Stomach (tissue), 9 donors: ENCODE measurements around the gene LRRC70. TPM values are rescaled to one million over a fixed set of nuclear protein-coding genes. Genes with fewer than 3 reads are reported as not detected.

ENCODE experiments used
- DNase-seq, 2 donors: peaks; one replicate each; pipeline versions ENCODE4 v3.0.0 to v3.0.0-alpha.2; 2013 to 2019
- H3K27ac ChIP-seq, 5 donors: fragments of 200-600 bp in 4 of 5; sonication (generic) in 4 of 5; one replicate each; pipeline ENCODE4 v1.5.1; 2013 to 2019; ENCODE audit warnings: mild to moderate bottlenecking in 1 of 5, moderate library complexity in 1 of 5
- H3K27me3 ChIP-seq, 3 donors: fragments of 200-600 bp; sonication (generic); one replicate each; pipeline ENCODE4 v1.5.1; 2017 to 2019; ENCODE audit warnings: mixed run types in 1 of 3
- H3K36me3 ChIP-seq, 4 donors: fragments of 200-600 bp; sonication (generic); 1 replicate in 3 of 4; 2 replicates in 1 of 4; pipeline ENCODE4 v1.5.1; 2016 to 2019
- H3K4me1 ChIP-seq, 4 donors: fragments of 200-600 bp; sonication (generic); one replicate each; pipeline ENCODE4 v1.5.1; 2016 to 2019
- H3K4me3 ChIP-seq, 4 donors: fragments of 200-600 bp; sonication (generic) in 3 of 4; one replicate each; pipeline ENCODE4 v1.5.1; 2016 to 2019; ENCODE audit warnings: mild to moderate bottlenecking in 1 of 4
- H3K9me3 ChIP-seq, 4 donors: fragments of 200-600 bp; sonication (generic); one replicate each; pipeline ENCODE4 v1.5.1; 2016 to 2019
- EP300 ChIP-seq: sonication (generic); formaldehyde crosslinking; IDR thresholded peaks from one replicate; pipeline ENCODE4 v1.6.1; 2017; ENCODE audit warnings: antibody characterized with exemption
- POLR2A ChIP-seq, 4 donors: fragments of 450-650 bp; IDR thresholded peaks; one replicate each; pipeline ENCODE4 v1.6.1; 2016; ENCODE audit warnings: antibody characterized with exemption in 4 of 4, control low read depth in 2 of 4, mild to moderate bottlenecking in 1 of 4, moderate library complexity in 1 of 4
- POLR2AphosphoS5 ChIP-seq, 3 donors: sonication (generic); formaldehyde crosslinking; IDR thresholded peaks; one replicate each; pipeline ENCODE4 v1.6.1; 2016; ENCODE audit warnings: antibody characterized with exemption in 3 of 3
- WGBS, 5 donors: extraction: QIAGEN DNeasy Blood & Tissue Kit in 3 of 5; methylation state at CpG; one replicate each; pipeline versions ENCODE4 v1.1.5 to v1.1.7; 2013 to 2018; 5-methylcytosine and 5-hydroxymethylcytosine counted together
- intact Hi-C: fragments of 100-400 bp; cut with DNase I; formaldehyde crosslinking; loops from one replicate; pipeline ENCODE4 v1.15.1; 2023; ENCODE audit warnings: low total_unique reads
- polyA plus RNA-seq, 3 donors: library from polyadenylated mRNA; stranded (reverse); fragments of 200-250 nt; gene quantifications; one replicate each; pipeline ENCODE4 v1.2.3, GENCODE V29; 2013
- total RNA-seq, 5 donors: library from RNA; depleted of rRNA; stranded (reverse); fragments of >200 nt; gene quantifications; one replicate each; pipeline versions ENCODE4 v1.1.0 to v1.2.3, GENCODE V29; 2014 to 2016
- TF ChIP-seq, protein P1 (sequence below), 7 experiments: fragments of 450-650 bp in 4 of 7; fragments of 200-600 bp in 3 of 7; sonication (generic) in 3 of 7; IDR thresholded peaks; one replicate each; pipeline ENCODE4 v1.5.1; 2016 to 2019; ENCODE audit warnings: antibody characterized with exemption in 7 of 7, control low read depth in 2 of 7, mild to moderate bottlenecking in 1 of 7
- donor health status: healthy with polysubstance abuse.
- donor health status: Bipolar disorder and iron deficiency.
- donor health status: healthy.

The LRRC70 gene
- total and polyA plus RNA-seq, 8 donors, result 0.68 to 22.8 (median 5.3) TPM; not detected in 2

DNA sequence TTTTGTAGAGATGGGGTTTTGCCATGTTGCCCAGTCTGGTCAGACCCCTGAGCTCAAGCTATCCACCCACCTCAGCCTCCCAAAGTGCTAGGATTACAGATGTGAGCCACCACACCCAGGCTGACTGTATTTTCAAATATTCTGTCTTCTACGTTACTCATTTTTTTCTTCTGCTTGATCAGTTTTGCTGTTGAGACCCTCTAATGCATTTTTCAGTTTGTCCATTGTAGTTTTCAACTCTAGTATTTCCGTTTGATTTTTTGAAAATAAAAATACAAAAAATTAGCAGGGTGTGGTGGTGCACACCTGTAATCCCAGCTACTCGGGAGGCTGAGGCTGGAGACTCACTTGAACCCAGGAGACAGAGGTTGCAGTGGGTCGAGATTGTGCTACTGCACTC lies 10.5 kb upstream of the LRRC70 start:
- H3K4me3 ChIP-seq, result no peak overlapping the region
- 93 to 98% (median 98%) methylated on average over 4 of the region's 4 CpGs for WGBS, 5 donors
- no peak for TF ChIP-seq POLR2A (IDR thresholded peaks at IDR 0.05)
- TF ChIP-seq EP300, result no peak
- no peak for TF ChIP-seq POLR2AphosphoS5 (IDR thresholded peaks at IDR 0.05)
- TF ChIP-seq, protein P1, sequence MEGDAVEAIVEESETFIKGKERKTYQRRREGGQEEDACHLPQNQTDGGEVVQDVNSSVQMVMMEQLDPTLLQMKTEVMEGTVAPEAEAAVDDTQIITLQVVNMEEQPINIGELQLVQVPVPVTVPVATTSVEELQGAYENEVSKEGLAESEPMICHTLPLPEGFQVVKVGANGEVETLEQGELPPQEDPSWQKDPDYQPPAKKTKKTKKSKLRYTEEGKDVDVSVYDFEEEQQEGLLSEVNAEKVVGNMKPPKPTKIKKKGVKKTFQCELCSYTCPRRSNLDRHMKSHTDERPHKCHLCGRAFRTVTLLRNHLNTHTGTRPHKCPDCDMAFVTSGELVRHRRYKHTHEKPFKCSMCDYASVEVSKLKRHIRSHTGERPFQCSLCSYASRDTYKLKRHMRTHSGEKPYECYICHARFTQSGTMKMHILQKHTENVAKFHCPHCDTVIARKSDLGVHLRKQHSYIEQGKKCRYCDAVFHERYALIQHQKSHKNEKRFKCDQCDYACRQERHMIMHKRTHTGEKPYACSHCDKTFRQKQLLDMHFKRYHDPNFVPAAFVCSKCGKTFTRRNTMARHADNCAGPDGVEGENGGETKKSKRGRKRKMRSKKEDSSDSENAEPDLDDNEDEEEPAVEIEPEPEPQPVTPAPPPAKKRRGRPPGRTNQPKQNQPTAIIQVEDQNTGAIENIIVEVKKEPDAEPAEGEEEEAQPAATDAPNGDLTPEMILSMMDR (IDR thresholded peaks at IDR 0.05), result no peak
- no peak for DNase-seq
- no peak overlapping the region for H3K27ac ChIP-seq
- intact Hi-C loops, result no loop called here
- no peaks in the 10 kb centered on the region for H3K4me1 ChIP-seq
- peaks cover 0 to 17% (median 8%) of the 10 kb centered on the region in 4 donors for H3K9me3 ChIP-seq
- peaks cover 0 to 49% (median 26%) of the 10 kb centered on the region in 4 donors for H3K36me3 ChIP-seq
- no peaks in the 10 kb centered on the region for H3K27me3 ChIP-seq

DNA sequence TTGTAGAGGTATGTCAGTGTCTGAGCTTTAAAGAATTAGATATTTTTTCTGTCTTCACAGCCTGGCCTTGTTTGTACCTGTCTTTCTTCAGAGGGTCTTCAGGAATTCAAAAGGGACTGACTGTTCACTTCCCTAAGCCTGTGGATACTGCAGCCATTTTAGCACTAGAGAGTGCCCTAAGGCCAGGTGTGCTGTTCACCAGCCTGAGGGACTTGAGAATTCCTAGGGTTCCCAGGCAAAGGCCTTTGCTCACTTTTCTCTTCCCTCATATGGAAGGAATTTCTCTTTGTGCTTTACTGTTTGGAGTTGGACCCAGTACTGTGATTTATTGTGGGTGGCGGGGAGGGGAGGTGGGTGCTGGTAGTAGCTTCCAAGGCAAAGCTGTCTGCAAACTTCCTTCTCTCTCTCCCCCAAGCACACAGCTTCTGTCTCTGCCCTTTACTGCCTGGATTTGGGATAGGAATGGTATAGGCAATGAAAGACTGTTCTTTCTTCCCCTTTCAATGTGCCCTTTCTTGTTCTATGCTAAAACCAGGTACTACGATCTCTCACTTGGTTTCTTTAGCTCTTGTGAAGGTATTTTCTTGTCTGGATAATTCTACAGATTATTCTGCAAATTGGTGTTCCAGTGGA lies 9.7 kb upstream of the LRRC70 start:
- Histone ChIP-seq H3K4me1 (no peaks in the 10 kb centered on the region), H3K36me3 (peaks cover 0 to 49% (median 26%) of the 10 kb centered on the region in 4 donors), H3K27ac (no peak overlapping the region), H3K27me3 (no peaks in the 10 kb centered on the region), H3K9me3 (peaks cover 0 to 17% (median 8%) of the 10 kb centered on the region in 4 donors), H3K4me3 (no peak overlapping the region)
- intact Hi-C loops, result no loop called here
- DNase-seq, result no peak
- 90 to 97% (median 96%) methylated on average over 2 of the region's 2 CpGs for WGBS, 5 donors
- TF ChIP-seq, protein P1 (IDR thresholded peaks at IDR 0.05), result no peak
- TF ChIP-seq EP300, result no peak
- no peak for TF ChIP-seq POLR2A (IDR thresholded peaks at IDR 0.05)
- TF ChIP-seq POLR2AphosphoS5 (IDR thresholded peaks at IDR 0.05), result no peak

DNA sequence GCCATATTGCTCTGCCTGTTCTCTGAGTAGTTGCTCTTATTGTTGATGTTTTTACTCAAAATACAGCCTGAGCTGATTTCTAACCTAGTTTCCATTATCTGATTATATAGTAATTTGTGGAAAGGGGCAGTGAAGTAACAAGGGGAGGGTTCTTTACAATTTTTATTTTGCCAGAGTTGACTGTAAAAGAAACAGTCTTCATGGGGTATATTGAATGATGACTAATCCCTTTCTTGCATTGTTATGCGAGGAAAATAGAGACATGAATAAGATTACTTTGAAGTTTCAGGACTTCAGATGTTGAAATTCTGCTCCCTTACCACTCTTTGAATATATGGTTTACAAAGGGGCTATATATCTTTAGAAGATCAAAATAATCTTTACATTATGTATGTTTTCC lies 9.1 kb upstream of the LRRC70 start:
- Histone ChIP-seq H3K4me1 (no peaks in the 10 kb centered on the region), H3K9me3 (peaks cover 0 to 17% (median 8%) of the 10 kb centered on the region in 4 donors), H3K4me3 (no peak overlapping the region), H3K36me3 (peaks cover 0 to 46% (median 24%) of the 10 kb centered on the region in 4 donors), H3K27ac (no peak overlapping the region), H3K27me3 (no peaks in the 10 kb centered on the region)
- intact Hi-C loops, result no loop called here
- no peak for DNase-seq
- 60 to 77% (median 68%) methylated on average over 1 of the region's 1 CpG for WGBS, 5 donors
- no peak for TF ChIP-seq POLR2A (IDR thresholded peaks at IDR 0.05)
- TF ChIP-seq POLR2AphosphoS5 (IDR thresholded peaks at IDR 0.05), result no peak
- TF ChIP-seq EP300, result no peak
- TF ChIP-seq, protein P1 (IDR thresholded peaks at IDR 0.05), result no peak

DNA sequence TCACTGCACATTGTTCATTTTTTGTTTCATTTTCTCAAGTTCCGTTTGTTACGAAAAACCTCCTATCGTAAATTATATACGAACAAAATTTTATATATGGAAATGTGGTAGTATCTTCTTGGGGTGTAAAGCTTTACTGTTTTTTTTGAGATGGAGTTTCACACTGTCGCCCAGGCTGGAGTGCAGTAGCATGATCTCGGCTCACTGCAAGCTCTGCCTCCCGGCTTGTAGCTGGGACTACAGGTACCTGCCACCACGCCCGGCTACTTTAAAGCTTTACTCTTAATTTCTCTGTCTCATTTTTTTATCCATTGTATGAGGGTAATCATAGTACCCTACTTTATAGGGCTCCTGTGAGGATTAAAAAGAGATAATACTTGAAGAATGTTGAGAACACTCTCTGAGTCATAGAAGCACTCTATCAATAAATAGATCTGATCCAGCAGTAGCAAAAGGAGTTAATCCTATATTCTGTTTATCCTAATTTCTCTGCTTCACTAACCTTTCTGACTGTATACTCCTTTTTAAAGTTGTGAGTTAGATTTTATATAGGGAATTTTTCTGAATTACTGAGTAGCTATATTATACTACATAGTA lies 5.6 kb upstream of the LRRC70 start:
- no peak overlapping the region for H3K27ac ChIP-seq
- no peaks in the 10 kb centered on the region for H3K4me1 ChIP-seq
- no peak for DNase-seq
- no peak for TF ChIP-seq EP300
- TF ChIP-seq POLR2AphosphoS5 (IDR thresholded peaks at IDR 0.05), result no peak
- TF ChIP-seq, protein P1 (IDR thresholded peaks at IDR 0.05), result no peak
- TF ChIP-seq POLR2A (IDR thresholded peaks at IDR 0.05), result no peak
- intact Hi-C loops, result no loop called here
- H3K27me3 ChIP-seq, result no peaks in the 10 kb centered on the region
- peaks cover 0 to 3% (median 2%) of the 10 kb centered on the region in 4 donors for H3K9me3 ChIP-seq
- no peak overlapping the region for H3K4me3 ChIP-seq
- whole genome bisulfite sequencing, 5 donors, result 80 to 94% (median 93%) methylated on average over 9 of the region's 9 CpGs
- peaks cover 0 to 12% (median 6%) of the 10 kb centered on the region in 4 donors for H3K36me3 ChIP-seq
